GOT3 (cell line): ENCODE measurements around the gene RAB20.
"Not testable (repeated sequence)": the region's sequence is repeated elsewhere in the genome, so short reads cannot be mapped to it uniquely, and the experiment has no call there.

Experiments used
- DNase-seq: peaks from one replicate; lab custom pipeline; 2025; ENCODE audit warnings: mixed read lengths; lab: John Stamatoyannopoulos, UW

Gene RAB20

DNA sequence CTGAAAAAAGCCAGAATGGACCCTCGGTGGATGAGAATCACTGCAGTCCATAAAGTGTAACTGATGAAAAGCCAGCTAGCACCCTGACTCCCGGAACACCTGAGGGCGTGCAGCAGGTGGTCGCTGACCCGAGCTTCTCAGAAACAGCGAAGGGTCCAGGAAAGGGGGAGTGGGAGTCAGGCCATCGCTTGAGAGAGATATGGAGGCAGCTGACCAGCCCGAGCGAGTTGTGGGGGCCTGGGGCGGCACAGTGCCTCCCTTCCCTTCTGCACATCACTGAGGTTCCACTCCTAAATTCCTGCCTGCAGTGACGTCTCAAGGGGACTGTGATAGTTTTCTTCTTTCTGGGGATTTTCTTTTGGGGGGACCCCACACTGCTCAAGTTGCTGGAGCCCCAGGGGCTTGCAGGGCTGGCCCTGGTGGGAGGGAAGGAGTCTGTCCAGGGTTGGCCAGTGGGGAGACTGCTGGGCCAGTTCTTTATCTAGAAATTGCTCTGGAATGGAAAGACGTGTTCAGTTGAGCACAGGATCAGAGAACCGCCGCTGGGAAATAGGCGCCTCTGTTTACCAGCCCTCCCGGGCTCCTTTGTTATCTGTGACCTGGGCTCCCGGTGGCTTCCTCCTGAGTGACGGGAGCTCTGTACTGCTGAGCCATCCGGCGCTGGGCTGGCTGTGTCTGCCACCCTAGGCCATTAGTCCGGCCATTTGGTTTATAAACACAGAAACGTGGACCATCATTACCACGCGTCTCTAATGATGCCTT lies 71.3 kb downstream of the RAB20 start:
- DNase-seq, result no peak

DNA sequence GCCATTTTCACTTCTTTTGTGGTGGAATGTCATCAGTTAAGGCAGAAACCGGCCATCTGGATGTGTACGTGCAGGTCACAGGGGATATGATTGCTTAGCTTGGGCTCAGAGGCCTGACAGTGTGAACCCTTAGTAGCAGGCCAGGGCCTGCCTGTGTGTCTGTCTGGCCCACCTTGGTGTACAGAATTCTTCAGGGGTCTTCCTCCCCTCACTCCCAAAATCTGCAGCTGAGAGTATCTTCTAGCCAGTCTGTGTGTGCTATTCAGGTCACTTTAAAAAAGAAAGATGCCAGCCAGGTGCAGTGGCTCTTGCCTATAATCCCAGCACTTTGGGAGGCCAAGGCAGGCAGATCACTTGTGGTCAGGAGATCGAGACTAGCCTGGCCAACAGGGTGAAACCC lies 74.6 kb downstream of the RAB20 start:
- DNase-seq, result not testable (repeated sequence)

DNA sequence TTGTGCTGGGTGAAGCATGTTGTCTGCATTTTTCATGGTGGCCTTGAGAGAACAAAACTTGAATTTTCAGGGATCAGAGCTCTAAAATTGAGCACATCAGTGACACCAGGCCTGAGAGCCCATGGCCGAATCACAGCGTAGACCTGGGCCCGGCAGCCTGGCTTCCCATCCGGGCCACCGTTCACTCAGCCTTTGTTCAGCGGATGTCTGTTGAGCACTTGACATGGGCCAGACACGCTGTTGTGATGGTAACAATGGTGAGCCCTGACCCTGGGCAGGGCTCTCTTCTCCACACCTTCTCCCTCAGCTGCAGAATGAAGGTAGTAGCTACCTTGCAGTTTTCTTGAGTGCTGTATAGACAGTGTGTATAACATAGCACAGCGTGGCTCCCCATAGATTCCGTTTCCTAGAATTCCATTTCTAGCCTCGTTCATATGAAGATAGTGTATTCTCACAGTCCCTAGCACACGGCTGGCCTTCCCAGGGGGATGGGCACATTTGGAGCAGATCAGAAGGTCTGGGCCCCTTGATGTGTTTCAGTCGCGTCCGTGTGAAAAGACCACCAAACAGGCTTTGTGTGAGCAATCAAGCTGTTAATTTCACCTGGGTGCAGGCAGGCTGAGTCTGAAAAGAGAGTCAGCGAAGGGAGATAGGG lies 75.3 kb downstream of the RAB20 start:
- DNase-seq, result no peak

DNA sequence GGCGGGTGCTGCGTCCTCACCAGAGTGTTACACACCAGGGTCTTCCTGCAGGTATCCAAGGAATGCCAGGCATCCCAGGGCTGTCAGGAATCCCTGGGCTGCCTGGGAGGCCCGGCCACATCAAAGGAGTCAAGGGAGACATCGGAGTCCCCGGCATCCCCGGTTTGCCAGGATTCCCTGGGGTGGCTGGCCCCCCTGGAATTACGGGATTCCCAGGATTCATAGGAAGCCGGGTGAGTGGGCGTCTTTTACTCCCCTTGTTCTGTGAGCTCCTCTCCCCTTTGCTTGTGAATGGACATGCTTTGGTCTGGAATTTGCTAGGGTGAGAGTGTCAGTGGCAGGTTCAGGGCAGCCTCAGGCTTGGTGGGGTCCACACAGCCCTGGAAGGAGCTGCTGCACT lies 75.9 kb downstream of the RAB20 start:
- DNase-seq, result no peak

DNA sequence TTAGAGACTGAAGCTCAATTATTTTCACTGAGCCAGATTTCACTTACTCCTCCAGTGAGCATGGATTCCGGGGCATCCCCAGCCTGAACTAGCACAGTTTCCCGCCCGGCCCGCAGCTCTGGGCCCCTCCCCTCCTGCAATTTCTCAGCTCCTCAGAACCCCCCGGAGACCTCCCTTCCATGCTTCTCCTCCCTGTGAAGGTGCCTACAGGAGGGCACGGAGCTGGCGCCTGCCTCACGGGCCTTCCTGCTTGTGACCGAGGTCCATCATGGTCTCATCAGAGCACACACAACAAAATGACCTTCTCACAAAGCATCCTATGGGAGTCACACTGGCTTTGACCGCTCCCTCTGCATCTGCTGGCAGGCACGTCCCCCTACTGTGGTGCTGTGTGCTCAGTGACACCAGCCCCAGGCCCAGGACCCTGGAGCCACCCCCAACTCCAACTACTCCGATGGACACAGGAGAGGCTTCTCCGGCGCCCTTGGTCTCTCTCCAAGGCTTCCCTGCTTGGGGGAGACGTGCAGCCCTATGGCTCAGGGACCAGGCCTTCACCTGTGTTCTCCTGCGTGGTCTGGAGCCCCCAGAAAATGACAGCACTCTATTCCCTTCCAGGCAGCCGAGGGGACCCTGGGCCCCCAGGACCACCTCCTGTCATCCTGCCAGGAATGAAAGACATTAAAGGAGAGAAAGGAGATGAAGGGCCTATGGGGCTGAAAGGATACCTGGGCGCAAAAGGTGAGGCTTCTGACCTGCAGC lies 77.1 kb downstream of the RAB20 start:
- no peak for DNase-seq

DNA sequence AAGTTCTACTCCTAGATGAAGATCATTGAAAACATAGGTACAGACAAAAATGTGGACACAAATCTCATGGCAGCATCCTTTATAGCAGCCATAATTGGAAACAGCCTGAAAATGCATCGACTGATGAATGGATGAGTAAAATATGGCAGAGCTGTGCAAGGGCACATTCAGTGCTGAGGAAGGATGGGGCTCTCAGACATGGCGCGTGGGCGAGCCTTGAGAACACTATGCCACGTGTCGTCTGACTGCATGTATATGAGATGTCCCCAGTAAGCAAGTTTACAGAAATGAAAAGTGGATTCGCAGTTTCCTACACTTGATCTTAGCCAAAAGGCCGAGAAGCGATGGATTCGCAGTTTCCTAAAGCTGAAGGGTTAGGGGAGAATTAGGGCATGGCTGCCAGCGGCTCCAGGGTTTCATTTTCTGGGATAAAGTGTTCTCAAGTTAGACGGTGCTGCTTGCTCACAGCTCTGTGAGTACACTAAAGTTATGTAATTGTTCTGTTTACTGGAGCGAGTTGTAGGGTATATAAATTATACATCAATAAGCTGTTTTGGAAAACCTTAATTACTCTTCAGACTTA lies 78.0 kb downstream of the RAB20 start:
- no peak for DNase-seq

DNA sequence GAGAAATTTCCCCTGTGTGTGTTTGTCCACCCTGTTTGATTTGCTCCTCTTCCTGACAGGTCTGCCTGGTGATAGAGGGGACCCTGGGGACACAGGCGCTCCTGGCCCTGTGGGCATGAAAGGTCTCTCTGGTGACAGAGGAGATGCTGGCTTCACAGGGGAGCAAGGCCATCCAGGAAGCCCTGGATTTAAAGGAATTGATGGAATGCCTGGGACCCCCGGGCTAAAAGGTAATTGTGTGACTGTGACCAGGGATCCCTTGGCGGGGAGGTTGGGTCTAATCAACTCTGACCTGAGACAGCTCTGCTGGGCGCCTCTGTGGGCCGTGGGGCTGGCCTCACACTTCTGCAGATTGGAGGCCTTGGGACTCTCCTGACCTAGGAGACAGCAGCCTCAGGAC lies 81.4 kb downstream of the RAB20 start:
- DNase-seq, result no peak

DNA sequence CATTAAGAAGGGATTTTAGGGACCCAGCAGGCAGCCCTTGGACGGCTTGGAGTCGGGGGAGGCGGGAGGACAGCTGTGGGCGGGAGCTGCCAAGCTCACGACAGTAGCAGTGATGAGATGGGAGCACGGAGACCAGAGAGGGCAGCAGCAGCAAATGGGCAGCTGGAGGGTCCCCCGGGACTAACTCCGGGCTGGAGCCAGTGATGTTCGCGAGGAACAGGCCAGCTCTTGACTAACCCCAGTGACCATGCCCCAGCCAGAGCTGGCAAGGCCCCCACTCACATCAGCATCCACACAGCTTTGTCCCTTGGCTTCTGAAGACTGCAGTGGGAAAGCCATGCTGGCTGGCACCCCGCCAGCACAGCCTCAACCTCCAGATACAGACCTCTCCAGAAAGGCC lies 81.9 kb downstream of the RAB20 start:
- no peak for DNase-seq

DNA sequence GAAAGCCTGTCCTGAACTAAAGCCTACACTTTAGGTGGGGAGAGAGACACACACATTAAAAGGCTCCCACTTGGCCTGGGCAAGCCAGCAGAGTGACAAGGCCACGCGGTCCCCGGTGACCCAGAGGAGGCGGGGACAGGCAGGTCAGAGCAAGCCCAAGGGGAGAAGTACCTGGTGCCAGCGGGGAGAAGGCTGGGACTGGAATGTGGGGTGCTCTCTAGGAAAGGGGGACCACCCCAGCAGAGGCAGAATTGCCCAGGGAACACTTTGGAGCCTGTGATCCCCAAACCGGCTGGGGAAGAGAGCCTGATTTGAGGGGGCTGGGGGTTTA lies 82.3 kb downstream of the RAB20 start:
- no peak for DNase-seq

DNA sequence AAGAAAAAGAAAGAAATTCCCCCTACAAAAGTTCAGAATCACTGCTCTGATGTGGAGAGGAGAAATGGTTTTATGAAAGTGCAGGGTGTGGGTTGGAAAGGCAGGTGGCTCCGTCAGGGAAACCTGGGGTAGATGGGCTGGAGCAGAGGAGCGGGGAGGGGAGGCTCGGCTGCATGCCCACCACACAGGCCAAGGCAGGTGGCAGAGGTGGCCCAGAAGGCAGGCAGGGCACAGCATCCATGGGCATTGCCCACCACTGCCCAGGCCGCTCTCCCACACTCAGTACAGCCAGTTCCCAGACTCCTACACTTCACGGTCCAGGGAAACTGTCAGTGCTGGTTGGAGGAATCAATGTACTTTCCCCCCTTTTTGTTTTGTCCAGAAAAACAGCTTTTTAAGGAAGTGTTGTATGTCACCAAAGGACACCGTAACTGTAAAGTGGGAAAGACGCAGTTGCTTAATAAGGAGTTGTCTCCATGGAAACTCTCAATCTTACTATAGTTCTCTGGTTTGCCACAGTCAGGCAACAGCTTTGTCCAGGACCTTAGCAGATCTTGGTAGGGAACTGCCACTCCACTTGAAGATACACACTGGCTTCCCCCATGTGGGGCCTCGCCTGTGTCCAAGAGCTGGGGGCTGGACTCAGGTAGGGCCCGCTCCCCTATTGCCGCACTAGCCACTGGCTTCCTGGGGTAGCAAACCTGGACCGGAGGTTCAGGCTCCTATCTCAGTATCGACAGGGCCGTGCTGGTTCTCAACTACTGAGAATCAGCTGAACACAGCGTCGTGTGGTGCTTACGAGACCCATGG lies 82.9 kb downstream of the RAB20 start:
- no peak for DNase-seq

DNA sequence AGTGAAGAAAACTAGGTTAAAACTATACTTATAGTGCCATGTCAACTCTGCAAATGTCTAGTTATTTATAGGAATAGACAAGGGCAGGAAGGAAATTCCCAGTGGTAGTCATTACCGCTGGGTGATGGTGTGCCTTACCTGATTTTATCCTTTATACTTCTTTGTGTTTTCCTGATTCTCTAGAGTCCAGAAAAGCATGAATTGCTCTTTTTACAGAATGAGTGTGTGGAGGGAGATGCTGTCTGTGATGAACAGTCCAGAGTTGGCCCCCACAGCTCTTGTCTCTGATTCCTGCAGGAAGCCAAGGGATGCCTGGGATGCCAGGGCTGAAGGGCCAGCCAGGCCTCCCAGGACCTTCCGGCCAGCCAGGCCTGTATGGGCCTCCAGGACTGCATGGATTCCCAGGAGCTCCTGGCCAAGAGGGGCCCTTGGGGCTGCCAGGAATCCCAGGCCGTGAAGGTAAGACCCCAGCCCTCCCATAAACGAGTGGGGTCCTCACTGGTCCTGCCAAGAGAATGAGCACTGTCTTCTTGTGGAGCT lies 83.7 kb downstream of the RAB20 start:
- no peak for DNase-seq

DNA sequence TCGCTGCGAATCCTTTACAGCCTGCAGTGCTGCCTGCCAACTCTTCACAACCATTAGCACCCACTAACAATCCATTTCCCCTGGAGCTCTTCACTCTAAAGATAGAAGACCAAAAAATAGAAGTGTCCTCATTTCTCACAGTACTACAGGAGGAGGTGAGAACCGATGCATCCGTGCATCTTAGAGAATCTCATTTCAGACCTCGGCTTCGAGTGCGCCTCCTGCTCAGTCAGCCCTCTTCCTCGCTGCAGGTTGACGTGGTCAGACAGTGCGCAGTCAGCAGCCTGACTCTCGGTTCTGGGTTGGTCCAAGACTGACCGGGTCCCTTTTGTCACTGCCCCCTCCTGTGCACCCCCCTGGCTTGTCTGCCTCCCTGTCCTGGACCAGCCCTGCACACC lies 85.3 kb downstream of the RAB20 start:
- DNase-seq, result no peak

DNA sequence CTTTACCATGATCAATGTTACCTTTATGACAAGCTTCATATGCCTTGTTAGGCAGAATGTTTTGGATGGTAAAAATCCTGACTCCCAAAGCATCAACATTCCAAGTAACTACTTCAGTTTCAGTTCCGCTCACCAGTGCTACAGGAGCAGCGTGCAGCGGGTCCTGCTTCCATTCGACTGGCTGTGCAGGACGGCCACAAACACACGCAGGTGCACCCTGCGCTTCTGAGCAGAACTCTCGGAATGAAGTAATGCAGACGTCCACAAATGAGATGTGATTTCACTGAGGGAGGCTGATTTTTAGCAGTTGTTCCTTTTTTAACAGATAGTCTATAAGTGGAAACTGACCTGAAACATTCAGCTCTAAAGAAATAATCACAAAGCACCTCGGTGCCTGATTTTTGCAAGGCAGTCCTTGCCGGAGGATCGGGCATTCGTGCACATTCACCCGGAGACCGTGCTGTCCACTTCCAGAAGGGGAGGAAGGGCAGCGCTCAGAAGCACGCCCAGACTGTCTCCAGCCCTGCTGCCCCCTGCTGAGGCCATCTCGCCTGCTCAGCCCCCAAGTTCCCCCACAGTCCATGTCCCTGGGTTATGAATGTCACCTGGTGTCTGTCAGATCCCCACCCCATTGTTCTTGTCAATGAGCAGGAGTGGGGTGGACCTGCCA lies 85.8 kb downstream of the RAB20 start:
- DNase-seq, result no peak

DNA sequence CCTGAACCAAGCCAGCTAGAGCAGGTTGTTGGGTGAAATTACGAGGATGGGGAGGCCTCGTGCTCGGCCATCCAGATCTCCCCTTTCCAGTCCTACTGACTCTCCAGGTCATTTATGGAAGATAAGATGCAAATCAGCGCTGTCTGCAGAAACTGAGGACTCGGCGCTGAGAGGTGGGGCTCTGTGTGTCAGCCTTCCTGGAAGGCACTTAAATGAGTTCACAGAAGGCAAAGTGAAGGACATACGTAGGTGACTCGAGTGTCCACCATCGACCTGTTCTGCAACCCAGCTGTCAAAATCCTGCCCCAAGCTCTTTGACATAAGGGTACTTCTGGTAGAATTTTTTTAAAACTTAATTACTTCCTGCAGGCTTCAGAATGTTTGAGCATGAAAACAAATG lies 86.4 kb downstream of the RAB20 start:
- no peak for DNase-seq

DNA sequence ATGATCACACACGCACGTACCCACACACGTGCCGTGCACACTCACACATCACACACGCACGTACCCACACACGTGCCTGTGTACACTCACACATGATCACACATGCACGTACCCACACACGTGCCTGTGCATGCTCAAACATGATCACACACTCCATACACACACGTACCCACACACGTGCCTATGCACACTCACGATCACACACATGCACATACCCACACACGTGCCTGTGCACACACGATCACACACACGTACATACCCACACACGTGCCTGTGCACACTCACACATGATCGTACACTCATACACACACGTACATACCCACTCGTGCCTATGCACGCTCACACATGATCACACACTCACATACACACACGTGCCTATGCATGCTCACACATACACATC lies 86.8 kb downstream of the RAB20 start:
- DNase-seq, result no peak
